Limb (tissue), 2 donors: Measurements from ENCODE around the gene WNT9A.
"Not testable (repeated sequence)": the region's sequence is repeated elsewhere in the genome, so short reads cannot be mapped to it uniquely, and the experiment has no call there.

Source experiments
- DNase-seq, 2 donors: peaks; one replicate each; pipeline ENCODE4 v3.0.0-alpha.2; 2016; ENCODE audit errors: extremely low spot score in 2 of 2

Gene WNT9A

DNA sequence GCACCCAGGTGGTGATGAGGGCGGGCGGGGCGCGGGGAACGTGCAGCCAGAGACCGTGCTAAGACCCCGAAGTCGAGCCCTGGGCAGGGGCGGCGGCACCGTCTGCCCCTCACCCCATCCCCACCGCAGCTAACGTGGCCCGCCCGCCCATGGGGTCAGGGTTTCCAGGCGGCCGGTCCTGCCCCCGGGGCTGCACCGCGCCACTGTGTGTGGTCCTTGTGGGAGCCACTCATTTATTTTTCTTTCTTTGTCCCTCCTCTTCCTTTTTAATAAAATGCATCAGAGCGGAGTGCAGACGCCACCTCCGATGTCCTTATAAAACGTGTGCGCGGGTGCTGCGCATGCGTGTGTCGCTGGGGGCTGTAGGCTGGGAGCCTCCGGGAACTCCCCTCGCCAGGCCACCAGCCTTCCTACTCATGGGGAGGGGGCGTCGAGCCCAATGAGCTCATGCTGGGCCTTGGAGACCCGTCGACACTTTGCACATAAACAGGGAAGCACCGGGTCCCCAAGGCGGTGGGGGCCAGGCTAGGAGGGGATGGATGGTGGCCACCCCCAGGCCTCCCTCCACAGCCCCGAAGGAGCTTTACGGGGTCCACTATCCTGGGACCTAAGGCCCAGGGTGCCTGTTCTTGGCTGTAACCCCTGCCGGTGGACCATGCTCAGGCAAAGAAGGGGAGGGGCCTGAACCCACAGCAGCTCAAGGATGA, 59.9 kb downstream of the WNT9A start:
- DNase-seq = peak; percentile 76 to 82

GRCh38 chr1:227886993-227887696, 60.6 kb downstream of the WNT9A start:
- peak; percentile 89 to 92 for DNase-seq

- DNase-seq = no peak
Observed at GRCh38 chr1:227886503-227886961, 61.2 kb downstream of the WNT9A start.

GRCh38 chr1:227885648-227886502, 61.9 kb downstream of the WNT9A start:
- DNase-seq = peak in 1 of 2 donors; percentile 71

GRCh38 chr1:227885135-227885647, 62.5 kb downstream of the WNT9A start:
- peak in 1 of 2 donors; percentile 37 for DNase-seq

- DNase-seq = no peak
Observed at GRCh38 chr1:227884370-227885134, 63.2 kb downstream of the WNT9A start.

- no peak for DNase-seq
Observed at GRCh38 chr1:227883641-227884301, 64.0 kb downstream of the WNT9A start.

DNA sequence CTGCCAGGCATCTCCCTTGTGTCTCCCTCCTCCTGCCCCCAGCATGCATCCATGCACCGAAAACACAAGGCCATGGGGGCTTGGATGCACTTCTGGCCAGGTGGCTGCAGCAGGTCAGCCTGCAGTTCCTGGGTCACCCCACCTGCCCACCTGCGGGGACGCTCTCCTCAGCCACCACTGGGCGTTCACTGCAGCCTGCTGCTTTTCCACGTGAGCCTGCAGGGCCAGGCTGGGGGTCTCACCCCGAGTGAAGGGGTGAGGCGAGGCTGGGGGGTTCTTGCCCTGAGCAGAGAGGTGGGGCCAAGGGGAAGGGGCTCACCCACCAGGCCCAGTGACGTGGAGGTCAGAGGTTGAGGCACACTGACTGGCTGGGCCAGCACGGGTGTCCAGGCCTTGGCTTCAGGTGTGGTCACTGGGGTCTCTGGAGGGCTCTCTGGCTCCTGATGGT, 64.6 kb downstream of the WNT9A start:
- DNase-seq = no peak

GRCh38 chr1:227880342-227880924, 67.3 kb downstream of the WNT9A start:
- no peak for DNase-seq

- not testable (repeated sequence) for DNase-seq
Observed at GRCh38 chr1:227877810-227878209, 69.9 kb downstream of the WNT9A start.

DNA sequence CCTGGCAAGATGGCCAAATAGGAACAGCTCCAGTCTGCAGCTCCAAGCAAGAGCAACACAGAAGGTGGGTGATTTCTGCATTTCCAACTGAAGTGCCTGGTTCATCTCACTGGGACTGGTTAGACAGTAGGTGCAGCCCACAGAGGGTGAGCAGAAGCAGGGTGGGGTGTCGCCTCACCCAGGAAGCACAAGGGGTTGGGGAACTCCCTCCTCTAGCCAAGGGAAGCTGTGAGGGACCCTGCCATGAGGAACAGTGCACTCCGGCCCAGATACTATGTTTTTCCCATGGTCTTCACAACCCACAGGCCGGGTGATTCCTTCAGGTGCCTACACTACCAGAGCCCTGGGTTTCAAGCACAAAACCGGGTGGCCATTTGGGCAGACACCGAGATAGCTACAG, 75.8 kb downstream of the WNT9A start:
- DNase-seq = not testable (repeated sequence)

GRCh38 chr1:227870366-227870765, 77.4 kb downstream of the WNT9A start:
- no peak for DNase-seq

DNA sequence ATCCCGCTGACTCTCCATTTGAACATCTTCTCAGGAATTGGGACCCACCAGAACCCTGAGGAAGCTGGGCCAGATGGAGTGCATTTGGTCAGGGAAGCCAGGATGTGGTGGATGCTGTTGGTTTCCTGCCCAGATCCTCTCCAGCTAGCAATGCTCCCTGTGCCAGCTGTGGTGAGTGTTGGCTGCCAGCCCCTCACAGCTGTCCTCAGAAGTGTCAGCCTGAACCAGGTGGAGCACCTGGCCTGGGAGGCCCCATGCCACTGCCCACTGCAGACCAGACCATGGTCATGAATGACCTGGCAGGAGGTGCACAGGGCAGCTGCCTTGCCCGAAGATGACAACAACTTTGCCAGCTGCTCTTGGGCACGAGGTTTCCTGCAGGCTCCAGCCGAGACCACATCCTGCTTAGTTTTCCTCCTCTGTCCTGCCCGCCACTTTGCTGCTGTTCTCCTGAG, 77.9 kb downstream of the WNT9A start:
- no peak for DNase-seq

- DNase-seq = no peak
Observed at GRCh38 chr1:227869279-227869842, 78.4 kb downstream of the WNT9A start.
